HG03378 (cell line): Measurements from ENCODE around the gene SLC35B1.

ENCODE experiments used
- ATAC-seq: cut with Tn5 transposase; IDR thresholded peaks from one replicate; pipeline ENCODE4 v1.9.1; 2021; ENCODE audit warnings: mild to moderate bottlenecking, moderate library complexity; ENCODE audit not compliant: unreplicated experiment

SLC35B1 gene, protein sequence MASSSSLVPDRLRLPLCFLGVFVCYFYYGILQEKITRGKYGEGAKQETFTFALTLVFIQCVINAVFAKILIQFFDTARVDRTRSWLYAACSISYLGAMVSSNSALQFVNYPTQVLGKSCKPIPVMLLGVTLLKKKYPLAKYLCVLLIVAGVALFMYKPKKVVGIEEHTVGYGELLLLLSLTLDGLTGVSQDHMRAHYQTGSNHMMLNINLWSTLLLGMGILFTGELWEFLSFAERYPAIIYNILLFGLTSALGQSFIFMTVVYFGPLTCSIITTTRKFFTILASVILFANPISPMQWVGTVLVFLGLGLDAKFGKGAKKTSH

GRCh38 chr17:49707608-49708514 lies at the start of gene SLC35B1:
Gene SLC35B1 (minus strand): TSS chr17:49707964. CDS start chr17:49707833, 131 bp downstream.
- peak; percentile 91 for ATAC-seq

DNA sequence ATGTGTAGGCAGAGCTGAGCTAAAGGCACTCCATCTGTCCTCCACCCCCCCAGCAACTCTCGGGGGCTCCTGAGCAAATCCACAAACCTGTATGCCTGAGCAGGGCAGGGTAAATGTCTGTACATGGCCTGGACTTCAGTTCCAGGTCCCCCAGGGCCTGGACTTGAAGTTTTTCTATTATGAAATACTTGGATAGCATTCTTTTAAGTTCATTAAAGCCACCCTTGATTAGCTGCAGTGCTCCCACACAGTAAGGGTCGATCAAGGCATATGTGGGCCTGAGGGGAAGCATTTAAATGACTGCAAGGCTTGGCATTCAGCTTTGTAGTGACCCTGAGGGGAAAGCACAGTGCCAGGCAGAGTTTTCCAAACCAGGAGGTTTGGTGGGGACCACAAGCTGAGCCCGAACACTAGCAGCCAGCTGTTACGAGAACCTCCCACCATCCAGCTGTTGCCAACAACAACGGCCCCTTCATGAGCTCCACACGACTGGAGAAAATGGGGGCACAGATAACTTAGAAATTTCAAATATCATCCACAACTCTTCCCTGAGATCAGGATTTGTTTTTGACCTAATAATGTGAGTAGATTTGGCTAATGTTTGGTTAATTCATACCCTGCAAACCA lies 49.5 kb upstream of the SLC35B1 start:
- ATAC-seq, result no peak

DNA sequence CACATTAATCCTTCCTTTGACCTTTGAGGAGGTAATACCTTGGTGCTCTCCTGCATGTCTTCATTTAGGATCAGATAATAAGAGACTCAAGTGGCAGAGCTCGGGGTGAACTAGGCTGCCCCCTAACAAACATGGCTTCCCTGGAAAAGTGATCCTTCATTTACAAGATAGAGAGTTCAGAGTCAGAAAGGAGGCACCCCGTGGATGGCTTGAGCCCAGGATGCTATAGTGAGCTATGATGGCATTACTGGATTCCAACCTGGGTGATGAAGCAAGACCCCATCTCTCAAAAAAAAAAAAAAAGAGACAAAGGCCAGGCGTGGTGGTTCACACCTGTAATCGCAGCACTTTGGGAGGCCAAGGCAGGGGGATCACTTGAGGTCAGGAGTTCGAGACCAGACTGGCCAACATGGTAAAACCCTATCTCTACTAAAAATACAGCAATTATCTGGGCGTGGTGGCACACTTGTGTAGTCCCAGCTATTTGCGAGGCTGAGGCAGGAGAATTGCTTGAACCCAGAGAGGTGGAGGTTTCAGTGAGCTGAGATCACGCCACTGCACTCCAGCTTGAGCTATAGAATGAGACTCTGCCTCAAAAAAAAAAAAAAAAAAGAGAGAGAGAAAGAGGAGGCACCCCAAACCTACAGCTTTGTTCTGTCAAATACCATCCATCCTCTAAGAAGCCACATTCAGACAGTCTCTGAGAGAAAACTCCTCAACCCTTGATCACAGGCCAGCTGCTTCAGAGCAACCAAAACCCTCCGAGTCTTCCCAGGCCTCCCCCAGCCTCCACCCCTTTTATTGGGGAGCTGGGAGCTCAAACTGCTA lies 48.8 kb upstream of the SLC35B1 start:
- ATAC-seq, result no peak

DNA sequence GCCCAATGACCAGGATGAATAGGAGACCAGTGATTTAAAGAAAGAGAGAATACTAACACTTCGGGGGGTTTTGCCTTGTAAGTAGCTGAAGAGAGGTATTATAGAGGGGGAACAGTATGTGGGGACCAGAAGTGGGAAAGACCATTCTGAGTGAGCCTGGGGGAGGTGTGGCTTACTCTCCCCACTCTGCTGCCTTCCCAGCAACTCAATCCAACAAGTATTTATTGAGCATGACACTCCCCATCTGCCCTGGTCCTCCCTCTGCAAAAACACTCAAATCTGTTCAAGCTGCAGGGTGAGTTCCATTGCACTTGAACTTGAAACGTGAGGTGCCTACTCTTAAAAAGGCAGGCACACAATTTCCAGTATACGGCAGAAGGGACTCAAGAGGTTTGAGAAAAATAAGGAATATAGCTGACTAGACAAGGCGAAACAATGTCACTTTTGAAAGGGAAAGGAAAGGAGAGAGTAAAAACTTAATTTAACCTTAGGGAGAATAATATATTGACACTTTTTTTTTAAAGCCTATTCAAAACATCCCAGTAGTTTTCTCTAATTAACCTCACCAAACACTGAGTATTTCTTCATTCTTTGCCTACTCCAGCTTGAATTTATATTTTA lies 48.0 kb upstream of the SLC35B1 start:
- no peak for ATAC-seq

DNA sequence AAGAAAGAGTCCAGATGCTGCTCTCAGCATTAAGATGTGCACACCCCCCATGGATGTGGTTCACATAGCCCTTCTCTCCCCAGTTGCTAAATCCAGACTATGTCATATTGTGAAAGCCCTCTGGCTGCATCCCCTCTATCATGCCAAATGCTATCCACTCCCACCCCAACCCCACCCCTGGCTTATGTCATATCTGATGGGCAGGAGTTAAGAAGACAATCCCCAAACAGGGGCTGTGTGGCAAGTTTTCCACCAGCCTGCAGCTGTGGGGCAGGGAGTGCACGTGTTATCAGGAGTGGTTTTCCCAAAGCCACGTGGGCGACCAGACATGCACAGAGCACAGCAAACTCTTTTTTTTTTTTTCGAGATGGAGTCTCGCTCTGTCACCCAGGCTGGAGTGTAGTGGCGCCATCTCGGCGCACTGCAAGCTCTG lies 46.2 kb upstream of the SLC35B1 start:
- no peak for ATAC-seq

GRCh38 chr17:49752508-49752907 lies 44.7 kb upstream of the SLC35B1 start:
- no peak for ATAC-seq

GRCh38 chr17:49749730-49750129 lies 42.0 kb upstream of the SLC35B1 start:
- no peak for ATAC-seq

GRCh38 chr17:49748791-49749190 lies 41.0 kb upstream of the SLC35B1 start:
- peak; percentile 74 for ATAC-seq

GRCh38 chr17:49748223-49748622 lies 40.5 kb upstream of the SLC35B1 start:
- ATAC-seq, result no peak

GRCh38 chr17:49747632-49748031 lies 39.9 kb upstream of the SLC35B1 start:
- ATAC-seq, result no peak

DNA sequence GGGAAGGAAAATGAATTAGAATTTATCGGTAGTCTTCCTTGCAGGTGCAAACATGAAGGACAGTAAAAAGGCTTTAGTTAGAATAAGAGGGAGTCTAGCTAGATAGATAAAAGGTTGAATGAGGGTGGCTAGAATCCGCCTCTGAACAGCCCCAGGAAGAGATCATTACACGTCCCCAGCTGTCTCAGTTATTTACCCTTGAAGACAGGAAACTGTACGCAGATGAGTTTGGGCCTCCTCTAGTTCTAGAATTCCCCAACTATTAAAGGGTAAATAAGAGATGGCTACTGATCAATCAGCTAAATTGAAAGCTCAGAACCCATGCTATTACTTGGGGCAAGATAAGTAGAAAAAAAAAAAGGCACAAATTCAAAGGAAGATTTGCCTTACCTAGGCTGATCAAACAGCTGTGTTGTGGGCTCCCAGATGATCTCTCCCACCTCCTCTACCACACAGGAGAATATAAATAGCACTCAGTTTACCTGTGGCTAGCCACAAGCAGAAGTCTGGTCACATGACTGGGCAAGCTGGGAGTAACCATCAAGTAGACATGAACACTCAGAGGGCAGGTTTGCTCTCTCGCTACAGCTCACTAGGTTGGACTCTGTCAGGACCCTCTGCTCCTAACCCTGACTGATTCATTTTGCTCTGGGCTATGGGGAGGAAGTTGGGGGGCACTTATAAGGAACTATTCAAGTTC lies 39.2 kb upstream of the SLC35B1 start:
- peak; percentile 52 for ATAC-seq

DNA sequence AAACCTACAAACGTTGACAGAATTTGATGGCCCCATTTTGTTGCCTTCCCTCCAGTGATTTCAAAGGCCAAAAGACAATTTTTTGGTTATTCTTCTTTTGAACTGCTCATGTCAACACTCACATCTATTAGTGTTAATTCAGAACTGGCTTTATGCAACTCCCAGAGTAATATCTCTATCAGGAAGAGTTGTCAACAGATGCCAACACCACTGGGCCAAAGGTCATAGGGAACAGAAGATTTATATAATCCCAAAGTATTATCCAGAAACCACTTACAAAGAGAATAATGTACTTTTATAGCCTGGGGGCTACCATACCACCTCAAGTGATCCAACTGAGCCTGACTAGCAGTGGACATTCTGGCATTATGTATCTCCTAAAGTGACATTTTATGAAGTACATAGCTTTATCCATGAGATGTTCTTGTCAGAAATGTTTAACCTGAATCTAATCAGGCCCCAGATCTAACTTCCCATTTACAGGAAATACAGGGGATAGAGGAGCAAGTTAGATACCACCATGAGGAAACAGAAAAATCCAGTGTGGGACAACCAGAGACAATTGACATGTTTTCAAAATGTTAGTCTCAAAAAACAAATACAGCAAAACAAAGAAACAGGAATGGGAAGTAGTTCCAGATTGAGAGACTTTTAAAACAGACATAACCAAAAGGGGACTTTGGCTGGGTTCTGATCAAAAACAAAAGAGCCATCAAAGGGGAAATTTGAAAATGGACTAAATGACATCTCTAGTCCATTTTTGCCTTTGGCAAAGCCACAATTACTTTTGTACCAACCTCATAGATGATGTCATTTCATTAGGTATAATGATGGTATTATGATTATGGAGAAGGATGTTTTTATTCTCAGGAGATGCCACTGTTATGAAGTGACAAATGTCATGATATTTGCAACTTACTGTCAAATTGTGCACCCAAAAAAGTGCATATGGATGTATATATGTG lies 37.7 kb upstream of the SLC35B1 start:
- no peak for ATAC-seq

- ATAC-seq, result no peak
Measured at GRCh38 chr17:49742166-49742638, 34.4 kb upstream of the SLC35B1 start.

DNA sequence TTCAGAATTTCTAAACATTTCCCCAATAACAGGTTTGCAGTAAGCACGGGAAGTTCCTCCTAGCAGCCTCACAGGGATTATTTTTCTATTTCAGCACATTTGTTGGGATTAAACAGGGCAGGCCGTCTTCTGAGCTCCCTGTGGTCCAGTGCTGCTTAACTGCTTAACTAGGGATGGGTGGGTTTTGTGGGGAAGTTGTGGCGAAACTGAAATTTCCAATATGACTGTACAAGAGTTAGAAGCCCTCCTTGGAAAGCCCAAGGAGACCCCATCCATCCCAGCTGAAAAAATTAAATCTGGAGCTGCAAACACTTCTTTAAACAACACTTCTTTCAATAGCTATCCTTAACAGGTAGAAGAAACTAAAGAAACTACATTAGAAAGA lies 33.9 kb upstream of the SLC35B1 start:
- ATAC-seq, result no peak

DNA sequence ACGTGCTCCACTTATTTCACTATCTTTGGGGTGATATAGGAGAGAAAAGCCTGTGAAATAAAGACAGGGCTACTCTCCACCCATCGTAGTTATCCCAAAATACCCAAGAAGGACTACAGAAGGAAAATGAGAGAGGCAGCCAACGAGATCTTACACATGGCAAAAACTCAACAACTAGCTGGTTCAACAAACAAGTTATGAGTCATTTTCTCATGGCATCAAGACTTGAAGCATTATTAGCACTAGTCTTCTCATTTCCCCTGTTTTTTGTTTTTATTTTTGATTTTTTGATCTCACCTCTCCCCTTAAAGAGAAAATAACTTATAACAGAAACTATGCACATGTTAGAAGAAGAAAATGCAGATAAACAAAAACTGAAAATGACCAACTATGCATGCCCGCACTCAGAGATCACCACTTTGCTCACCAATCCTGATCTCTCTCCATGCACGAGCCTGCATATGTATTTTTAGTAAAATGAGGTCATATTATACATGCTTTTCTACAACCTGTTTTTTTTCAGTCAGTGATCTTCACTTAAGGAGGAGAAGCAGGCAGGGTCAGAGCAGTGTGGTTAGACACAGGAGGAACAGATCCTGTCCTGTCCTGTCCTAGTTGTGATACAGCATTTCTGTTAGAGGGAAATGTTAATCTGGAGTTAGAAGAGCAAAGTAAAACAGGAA lies 33.4 kb upstream of the SLC35B1 start:
- peak; percentile 44 for ATAC-seq

DNA sequence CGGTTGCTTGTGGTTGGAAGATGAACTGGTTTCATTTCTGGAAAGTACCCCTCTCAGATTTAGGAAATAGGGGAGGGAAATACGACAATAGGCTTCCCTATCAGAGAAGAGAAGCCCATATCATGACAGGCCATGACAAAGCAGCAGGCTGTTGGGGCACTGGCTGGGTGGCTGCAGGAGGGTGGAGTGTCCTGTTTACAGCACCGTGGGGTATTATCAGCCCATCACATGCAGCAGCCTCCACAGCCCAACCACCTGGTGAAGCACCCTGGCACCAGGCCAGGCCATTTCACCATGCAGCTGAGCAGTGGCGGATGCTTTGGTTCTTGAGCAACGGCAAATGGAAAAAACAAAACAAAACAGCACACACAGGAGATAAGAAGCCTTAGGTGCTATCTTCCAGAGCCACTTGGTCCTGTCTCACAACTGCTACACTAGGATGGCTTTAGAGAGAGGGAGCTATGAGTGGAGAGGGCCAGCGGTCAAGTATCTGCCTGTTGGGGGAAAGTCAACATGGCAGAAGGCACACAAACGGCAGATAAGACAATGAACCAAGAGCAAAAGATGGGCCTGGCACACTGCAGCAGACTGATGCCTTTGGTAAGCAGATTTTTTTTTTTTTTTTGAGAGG lies 32.0 kb upstream of the SLC35B1 start:
- ATAC-seq, result no peak

- ATAC-seq, result no peak
Measured at GRCh38 chr17:49738456-49739163, 30.8 kb upstream of the SLC35B1 start.
